Activated CD4-positive, alpha-beta T cell treated with anti-CD3 and anti-CD28 coated beads, Interleukin-2, amount 50 U/mL, for 48 hours (primary cell): ENCODE results near the gene APOL2.
"Not testable (repeated sequence)": the region's sequence is repeated elsewhere in the genome, so short reads cannot be mapped to it uniquely, and the experiment has no call there.

ENCODE experiments used
- DNase-seq, 2 experiments: peaks; one replicate each; pipeline ENCODE4 v3.0.0-alpha.2; 2020

Gene APOL2

GRCh38 chr22:36220451-36220921, 18.8 kb downstream of the APOL2 start:
- no peak for DNase-seq

- DNase-seq, result no peak
These were observed 20.6 kb downstream of the APOL2 start for GRCh38 chr22:36218648-36219193.

- DNase-seq, result no peak
These were observed 23.3 kb downstream of the APOL2 start for GRCh38 chr22:36215981-36216380.

- DNase-seq, result no peak
These were observed 25.7 kb downstream of the APOL2 start for GRCh38 chr22:36213586-36213985.

GRCh38 chr22:36212901-36213300, 26.4 kb downstream of the APOL2 start:
- no peak for DNase-seq

- no peak for DNase-seq
These were observed 28.0 kb downstream of the APOL2 start for GRCh38 chr22:36211237-36211861.

- DNase-seq, result no peak
These were observed 29.1 kb downstream of the APOL2 start for GRCh38 chr22:36210224-36210623.

GRCh38 chr22:36209488-36209908, 29.8 kb downstream of the APOL2 start:
- DNase-seq, result not testable (repeated sequence)

GRCh38 chr22:36208914-36209313, 30.4 kb downstream of the APOL2 start:
- DNase-seq, result no peak

GRCh38 chr22:36208162-36208765, 31.1 kb downstream of the APOL2 start:
- DNase-seq, result no peak

- DNase-seq, result no peak
These were observed 33.1 kb downstream of the APOL2 start for GRCh38 chr22:36206255-36206654.

- DNase-seq, result not testable (repeated sequence)
These were observed 33.8 kb downstream of the APOL2 start for GRCh38 chr22:36205573-36205972.

GRCh38 chr22:36204632-36205015, 34.7 kb downstream of the APOL2 start:
- DNase-seq, result no peak

- DNase-seq, result no peak
These were observed 35.2 kb downstream of the APOL2 start for GRCh38 chr22:36204001-36204631.

- DNase-seq, result not testable (repeated sequence)
These were observed 35.9 kb downstream of the APOL2 start for GRCh38 chr22:36203441-36203840.

GRCh38 chr22:36202906-36203305, 36.4 kb downstream of the APOL2 start:
- not testable (repeated sequence) for DNase-seq

GRCh38 chr22:36201630-36202319, 37.6 kb downstream of the APOL2 start, which contains the start of gene APOL4:
APOL4 (minus strand) TSS chr22:36201809; CDS start chr22:36201734, 75 bp downstream.
- no peak for DNase-seq

GRCh38 chr22:36201025-36201424, 38.3 kb downstream of the APOL2 start:
- not testable (repeated sequence) for DNase-seq

- DNase-seq, result no peak
These were observed 40.3 kb downstream of the APOL2 start for GRCh38 chr22:36199001-36199551.

- no peak for DNase-seq
These were observed 40.8 kb downstream of the APOL2 start for GRCh38 chr22:36198536-36198935.

- DNase-seq, result peak in 1 of 2 experiments; percentile 25
These were observed 41.7 kb downstream of the APOL2 start for GRCh38 chr22:36197514-36198146.

- no peak for DNase-seq
These were observed 42.3 kb downstream of the APOL2 start for GRCh38 chr22:36197065-36197440.
